Right atrium auricular region (tissue), 2 donors: ENCODE data around the gene TAMALIN. TPM values are rescaled to one million over a fixed set of nuclear protein-coding genes. Genes with fewer than 3 reads are reported as not detected.

Experiments
- DNase-seq: peaks from one replicate; pipeline ENCODE4 v3.0.0-alpha.2; 2019; ENCODE audit warnings: low spot score
- H3K27ac ChIP-seq, 2 donors: fragments of 200-600 bp; sonication (generic); 1 replicate in 1 of 2; 2 replicates in 1 of 2; pipeline ENCODE4 v1.5.1; 2016 to 2019
- H3K27me3 ChIP-seq, 2 donors: fragments of 200-600 bp; sonication (generic); one replicate each; pipeline versions ENCODE4 v1.5.1 to v1.6.0; 2017 to 2019
- H3K36me3 ChIP-seq: fragments of 200-600 bp; sonication (generic); one replicate; pipeline ENCODE4 v1.5.1; 2016
- H3K4me1 ChIP-seq, 2 donors: fragments of 200-600 bp; sonication (generic); one replicate each; pipeline versions ENCODE4 v1.5.1 to v1.6.0; 2017 to 2019
- H3K4me3 ChIP-seq, 2 donors: fragments of 200-600 bp; sonication (generic); 1 replicate in 1 of 2; 2 replicates in 1 of 2; pipeline ENCODE4 v1.5.1; 2017 to 2019; ENCODE audit warnings: mild to moderate bottlenecking in 1 of 2, moderate library complexity in 1 of 2
- H3K9me3 ChIP-seq, 2 donors: fragments of 200-600 bp; sonication (generic); one replicate each; pipeline ENCODE4 v1.5.1; 2019
- CTCF ChIP-seq, 2 donors: fragments of 200-600 bp; sonication (generic); IDR thresholded peaks; one replicate each; pipeline ENCODE4 v1.5.1; 2019; ENCODE audit warnings: antibody characterized with exemption in 2 of 2
- total RNA-seq, 2 donors: library from RNA; depleted of rRNA; stranded (reverse); fragments of >200 nt; gene quantifications; one replicate each; pipeline ENCODE4 v1.1.0, GENCODE V29; 2016

TAMALIN gene
- total RNA-seq, 2 donors from 2014 or later, result 17.6 to 23.2 TPM

- no peak for TF ChIP-seq CTCF (IDR thresholded peaks at IDR 0.05)
- Histone ChIP-seq H3K36me3 (peaks cover 54% of the 10 kb centered on the region), H3K4me3 (peak overlapping the region; percentile 65 to 67), H3K9me3 (no peaks in the 10 kb centered on the region), H3K27ac (peak overlapping the region; percentile 99), H3K27me3 (no peaks in the 10 kb centered on the region), H3K4me1 (peaks cover 0 to 75% of the 10 kb centered on the region in 2 donors)
- no peak for DNase-seq
Observed at GRCh38 chr12:52053536-52054209, 46.9 kb downstream of the TAMALIN start.

GRCh38 chr12:52054231-52054832 lies 47.6 kb downstream of the TAMALIN start:
- no peak for TF ChIP-seq CTCF (IDR thresholded peaks at IDR 0.05)
- Histone ChIP-seq H3K27me3 (no peaks in the 10 kb centered on the region), H3K36me3 (peaks cover 61% of the 10 kb centered on the region), H3K4me1 (peaks cover 0 to 68% of the 10 kb centered on the region in 2 donors), H3K27ac (peak overlapping the region; percentile 99), H3K4me3 (peak overlapping the region; percentile 65 to 67), H3K9me3 (no peaks in the 10 kb centered on the region)
- no peak for DNase-seq

GRCh38 chr12:52054833-52055730 lies 48.3 kb downstream of the TAMALIN start:
- H3K9me3 ChIP-seq, result no peaks in the 10 kb centered on the region
- TF ChIP-seq CTCF (IDR thresholded peaks at IDR 0.05), result no peak
- peaks cover 0 to 61% of the 10 kb centered on the region in 2 donors for H3K4me1 ChIP-seq
- H3K27me3 ChIP-seq, result no peaks in the 10 kb centered on the region
- DNase-seq, result no peak
- H3K27ac ChIP-seq, result peak overlapping the region; percentile 45 to 99
- peaks cover 66% of the 10 kb centered on the region for H3K36me3 ChIP-seq
- peak overlapping the region in 1 of 2 donors; percentile 67 for H3K4me3 ChIP-seq

- no peaks in the 10 kb centered on the region for H3K9me3 ChIP-seq
- peaks cover 0 to 54% of the 10 kb centered on the region in 2 donors for H3K4me1 ChIP-seq
- no peak for TF ChIP-seq CTCF (IDR thresholded peaks at IDR 0.05)
- H3K27me3 ChIP-seq, result no peaks in the 10 kb centered on the region
- peak overlapping the region; percentile 39 to 99 for H3K27ac ChIP-seq
- peaks cover 66% of the 10 kb centered on the region for H3K36me3 ChIP-seq
- H3K4me3 ChIP-seq, result peak overlapping the region in 1 of 2 donors; percentile 67
- no peak for DNase-seq
Observed at GRCh38 chr12:52055731-52056711, 49.3 kb downstream of the TAMALIN start.
